Liver (tissue), 3 donors: ENCODE data around the gene CMPK1.

ENCODE experiments used
- CTCF ChIP-seq: fragments of 150-350 bp; IDR thresholded peaks from 2 replicates; pipeline ENCODE4 v1.5.1; 2017; ENCODE audit warnings: improper control_type of control experiment, low read depth, low read length; ENCODE audit not compliant: missing input control
- JUND ChIP-seq, 2 donors: IDR thresholded peaks; 2 replicates each; pipeline ENCODE4 v1.6.1; 2016; ENCODE audit warnings: antibody characterized with exemption in 2 of 2
- MAX ChIP-seq: IDR thresholded peaks from 2 replicates; pipeline ENCODE4 v1.6.1; 2016; ENCODE audit warnings: antibody characterized with exemption
- RAD21 ChIP-seq, 2 donors: IDR thresholded peaks; 2 replicates each; pipeline ENCODE4 v1.6.1; 2016; ENCODE audit warnings: antibody characterized with exemption in 2 of 2, mild to moderate bottlenecking in 2 of 2
- TAF1 ChIP-seq: conservative IDR thresholded peaks from 2 replicates; pipeline ENCODE4 v1.6.1; 2016; ENCODE audit warnings: antibody characterized with exemption, mild to moderate bottlenecking
- YY1 ChIP-seq: IDR thresholded peaks from 2 replicates; pipeline ENCODE4 v1.6.1; 2016; ENCODE audit warnings: antibody characterized with exemption, mild to moderate bottlenecking
- donor health status: healthy.
- donor health status: healthy.

- no peak for TF ChIP-seq CTCF
- TF ChIP-seq MAX: no peak
- no peak for TF ChIP-seq JUND (IDR thresholded peaks at IDR 0.05)
- TF ChIP-seq RAD21 (IDR thresholded peaks at IDR 0.05): no peak
- no peak for TF ChIP-seq TAF1
- TF ChIP-seq YY1: no peak
Measured at GRCh38 chr1:47417170-47418044, 83.8 kb downstream of the CMPK1 start.
